Caco-2 (cell line): ENCODE data around the gene GDI1. TPM values are rescaled to one million over a fixed set of nuclear protein-coding genes. Genes with fewer than 3 reads are reported as not detected.
A peak's percentile ranks its signal among the peaks of the same experiment; 100 is the strongest.

Source experiments
- BruUV-seq: library from RNA; stranded (reverse); fragments of 400-500 nt; replicated peaks from 2 replicates; lab custom pipeline; 2021; lab: Mats Ljungman, UMichigan
- CTCF ChIA-PET: fragments of 300-600 bp; sonication (Branson Sonifier 250); formaldehyde crosslinking; loops from one replicate; lab custom pipeline; 2022; ENCODE audit warnings: antibody characterized with exemption; lab: Charles Lee
- POLR2A ChIA-PET: fragments of 300-600 bp; sonication (Branson Sonifier 250); formaldehyde crosslinking; loops from one replicate; lab custom pipeline; 2022; ENCODE audit warnings: antibody characterized with exemption; lab: Charles Lee
- DNase-seq, 2 experiments: peaks; one replicate each; pipeline versions ENCODE4 v3.0.0 to v3.0.0-alpha.2; 2020 to 2022
- H3K27me3 ChIP-seq: replicated peaks from 2 replicates; pipeline ENCODE4 v1.6.0; 2011; ENCODE audit warnings: low read length; ENCODE audit not compliant: control insufficient read depth, insufficient read depth
- H3K36me3 ChIP-seq: 2 replicates; pipeline ENCODE4 v1.5.1; 2011; ENCODE audit warnings: low read length; ENCODE audit not compliant: control insufficient read depth, insufficient read depth
- H3K4me1 ChIP-seq: fragments of 250-450 bp; sonication (Bioruptor Pico); 2 replicates; pipeline ENCODE4 v1.5.1; 2020; ENCODE audit warnings: mild to moderate bottlenecking
- H3K4me3 ChIP-seq: 2 replicates; pipeline ENCODE4 v1.5.1; 2011; ENCODE audit warnings: low read depth, mild to moderate bottlenecking, control low read depth, low read length
- H3K9me3 ChIP-seq: fragments of 250-450 bp; sonication (Bioruptor Pico); 2 replicates; pipeline ENCODE4 v1.5.1; 2020; ENCODE audit warnings: mild to moderate bottlenecking, moderate library complexity
- H3K27ac Mint-ChIP-seq: one replicate; pipeline ENCODE4 v1.8.0; 2022; ENCODE audit warnings: mixed read lengths; ENCODE audit not compliant: unreplicated experiment
- H3K27me3 Mint-ChIP-seq: one replicate; pipeline ENCODE4 v1.8.0; 2022; ENCODE audit warnings: mixed read lengths; ENCODE audit not compliant: insufficient read depth, unreplicated experiment
- H3K36me3 Mint-ChIP-seq: one replicate; pipeline ENCODE4 v1.8.0; 2022; ENCODE audit warnings: mild to moderate bottlenecking, mixed read lengths; ENCODE audit not compliant: insufficient read depth, unreplicated experiment
- H3K4me1 Mint-ChIP-seq: one replicate; pipeline ENCODE4 v1.8.0; 2022; ENCODE audit warnings: low read depth, mixed read lengths; ENCODE audit not compliant: unreplicated experiment
- H3K4me3 Mint-ChIP-seq: one replicate; pipeline ENCODE4 v1.8.0; 2022; ENCODE audit warnings: mild to moderate bottlenecking, moderate library complexity, mixed read lengths; ENCODE audit not compliant: unreplicated experiment
- H3K9me3 Mint-ChIP-seq: one replicate; pipeline ENCODE4 v1.8.0; 2022; ENCODE audit warnings: mixed read lengths; ENCODE audit not compliant: unreplicated experiment
- intact Hi-C: fragments of 100-400 bp; cut with micrococcal nuclease; formaldehyde crosslinking; loops from one replicate; pipeline ENCODE4 v1.10.0; 2022; ENCODE audit not compliant: unreplicated experiment
- total RNA-seq: library from RNA; stranded (reverse); gene quantifications from 2 replicates; pipeline ENCODE4 v1.2.3, GENCODE V29; 2022
- TF ChIP-seq, protein P1 (sequence below), 2 experiments: fragments of 200-600 bp in 1 of 2; IDR thresholded peaks; 1 replicate in 1 of 2; 2 replicates in 1 of 2; pipeline versions ENCODE4 v1.5.1 to v1.8.0; 2011 to 2022; ENCODE audit warnings: antibody characterized with exemption in 1 of 2, control low read depth in 1 of 2, inconsistent platforms in 1 of 2, low read depth in 1 of 2, low read length in 1 of 2, mild to moderate bottlenecking in 1 of 2, moderate library complexity in 1 of 2; ENCODE audit not compliant: insufficient read depth in 1 of 2, severe bottlenecking in 1 of 2, unreplicated experiment in 1 of 2

Gene GDI1
- total RNA-seq, 1 experiment from 2014 or later, result 68.7 TPM

GRCh38 chrX:154446430-154446829, 9.5 kb downstream of the GDI1 start:
- H3K36me3 ChIP-seq, result no peaks in the 10 kb centered on the region
- ChIA-PET POLR2A (interaction anchor here (0.8 kb wide), 1 partner anchor 17 kb away, joined by 3 read pairs; no protein-coding TSS in a partner anchor), CTCF (no interaction called here)
- Mint-ChIP-seq H3K27me3 (no peaks in the 10 kb centered on the region), H3K9me3 (no peaks in the 10 kb centered on the region), H3K36me3 (peaks cover 27% of the 10 kb centered on the region), H3K4me3 (peak overlapping the region; percentile 35), H3K4me1 (no peaks in the 10 kb centered on the region), H3K27ac (peak overlapping the region; percentile 32)
- DNase-seq, result no peak
- H3K4me1 ChIP-seq, result no peaks in the 10 kb centered on the region
- no TSS peak for BruUV-seq
- H3K9me3 ChIP-seq, result no peaks in the 10 kb centered on the region
- no peak overlapping the region for H3K4me3 ChIP-seq
- intact Hi-C loops, result no loop called here
- TF ChIP-seq, protein P1, sequence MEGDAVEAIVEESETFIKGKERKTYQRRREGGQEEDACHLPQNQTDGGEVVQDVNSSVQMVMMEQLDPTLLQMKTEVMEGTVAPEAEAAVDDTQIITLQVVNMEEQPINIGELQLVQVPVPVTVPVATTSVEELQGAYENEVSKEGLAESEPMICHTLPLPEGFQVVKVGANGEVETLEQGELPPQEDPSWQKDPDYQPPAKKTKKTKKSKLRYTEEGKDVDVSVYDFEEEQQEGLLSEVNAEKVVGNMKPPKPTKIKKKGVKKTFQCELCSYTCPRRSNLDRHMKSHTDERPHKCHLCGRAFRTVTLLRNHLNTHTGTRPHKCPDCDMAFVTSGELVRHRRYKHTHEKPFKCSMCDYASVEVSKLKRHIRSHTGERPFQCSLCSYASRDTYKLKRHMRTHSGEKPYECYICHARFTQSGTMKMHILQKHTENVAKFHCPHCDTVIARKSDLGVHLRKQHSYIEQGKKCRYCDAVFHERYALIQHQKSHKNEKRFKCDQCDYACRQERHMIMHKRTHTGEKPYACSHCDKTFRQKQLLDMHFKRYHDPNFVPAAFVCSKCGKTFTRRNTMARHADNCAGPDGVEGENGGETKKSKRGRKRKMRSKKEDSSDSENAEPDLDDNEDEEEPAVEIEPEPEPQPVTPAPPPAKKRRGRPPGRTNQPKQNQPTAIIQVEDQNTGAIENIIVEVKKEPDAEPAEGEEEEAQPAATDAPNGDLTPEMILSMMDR (IDR thresholded peaks at IDR 0.05; ENCODE audit: insufficient read depth in 1 of 2, low read depth in 1 of 2, low read length in 1 of 2, severe bottlenecking in 1 of 2, unreplicated experiment in 1 of 2), result no peak
- no peaks in the 10 kb centered on the region for H3K27me3 ChIP-seq

GRCh38 chrX:154448484-154448883, 11.5 kb downstream of the GDI1 start:
- H3K4me1 Mint-ChIP-seq, result no peaks in the 10 kb centered on the region
- H3K4me3 Mint-ChIP-seq, result no peak overlapping the region
- H3K27me3 Mint-ChIP-seq, result no peaks in the 10 kb centered on the region
- BruUV-seq, result no TSS peak
- POLR2A ChIA-PET, result no interaction called here
- TF ChIP-seq, protein P1 (IDR thresholded peaks at IDR 0.05; ENCODE audit: insufficient read depth in 1 of 2, low read depth in 1 of 2, low read length in 1 of 2, severe bottlenecking in 1 of 2, unreplicated experiment in 1 of 2), result no peak
- intact Hi-C loops, result no loop called here
- H3K27ac Mint-ChIP-seq, result no peak overlapping the region
- Histone ChIP-seq H3K36me3 (no peaks in the 10 kb centered on the region), H3K4me3 (no peak overlapping the region), H3K9me3 (no peaks in the 10 kb centered on the region), H3K4me1 (no peaks in the 10 kb centered on the region), H3K27me3 (no peaks in the 10 kb centered on the region)
- no peaks in the 10 kb centered on the region for H3K9me3 Mint-ChIP-seq
- DNase-seq, result no peak
- CTCF ChIA-PET, result no interaction called here
- peaks cover 24% of the 10 kb centered on the region for H3K36me3 Mint-ChIP-seq

- H3K9me3 Mint-ChIP-seq, result no peaks in the 10 kb centered on the region
- intact Hi-C loops, result no loop called here
Measured at GRCh38 chrX:154449618-154450017, 12.7 kb downstream of the GDI1 start.

More at GRCh38 chrX:154449618-154450017, 12.7 kb downstream of the GDI1 start:
- no peak for DNase-seq
- Histone ChIP-seq H3K9me3 (no peaks in the 10 kb centered on the region), H3K4me3 (no peak overlapping the region), H3K27me3 (no peaks in the 10 kb centered on the region), H3K36me3 (no peaks in the 10 kb centered on the region), H3K4me1 (no peaks in the 10 kb centered on the region)
- Mint-ChIP-seq H3K27ac (no peak overlapping the region), H3K4me1 (no peaks in the 10 kb centered on the region), H3K4me3 (no peak overlapping the region), H3K36me3 (peaks cover 26% of the 10 kb centered on the region), H3K27me3 (no peaks in the 10 kb centered on the region)
- ChIA-PET CTCF (no interaction called here), POLR2A (no interaction called here)
- TF ChIP-seq, protein P1 (IDR thresholded peaks at IDR 0.05; ENCODE audit: insufficient read depth in 1 of 2, low read depth in 1 of 2, low read length in 1 of 2, severe bottlenecking in 1 of 2, unreplicated experiment in 1 of 2), result no peak
- no TSS peak for BruUV-seq
